Keratinocyte (primary cell): Measurements from ENCODE around the gene ACTN1.

Experiments
- CTCF ChIP-seq, 3 experiments: IDR thresholded peaks in 1 of 3; conservative IDR thresholded peaks in 1 of 3; optimal IDR thresholded peaks in 1 of 3; 2 replicates in 2 of 3; 3 replicates in 1 of 3; pipeline versions ENCODE3 to v1.5.1; 2011; ENCODE audit warnings: low read length in 3 of 3, mild to moderate bottlenecking in 3 of 3, moderate library complexity in 2 of 3, control low read depth in 1 of 3, inconsistent platforms in 1 of 3; ENCODE audit not compliant: insufficient read depth in 2 of 3; ENCODE audit errors: extremely low read depth in 1 of 3
- EZH2 ChIP-seq: IDR thresholded peaks from one replicate; pipeline ENCODE4 v1.6.1; 2012; ENCODE audit warnings: inconsistent platforms, mild to moderate bottlenecking, low read length, moderate library complexity

- no peak for TF ChIP-seq EZH2
- TF ChIP-seq CTCF (optimal IDR thresholded peaks at IDR 0.05 in 1 of 3, IDR thresholded peaks at IDR 0.05 in 1 of 3, conservative IDR thresholded peaks at IDR 0.05 in 1 of 3; ENCODE audit: extremely low read depth in 1 of 3, insufficient read depth in 2 of 3, low read length in 3 of 3) = no peak
Measured at GRCh38 chr14:68846466-68846865, 132.6 kb downstream of the ACTN1 start.
